Kidney capillary endothelial cell (primary cell): ENCODE results near the gene SCIN.
"Not testable (repeated sequence)": the region's sequence is repeated elsewhere in the genome, so short reads cannot be mapped to it uniquely, and the experiment has no call there.

Experiments
- DNase-seq: peaks from one replicate; pipeline ENCODE4 v3.0.0-alpha.2; 2018; ENCODE audit warnings: low spot score

Gene SCIN

DNA sequence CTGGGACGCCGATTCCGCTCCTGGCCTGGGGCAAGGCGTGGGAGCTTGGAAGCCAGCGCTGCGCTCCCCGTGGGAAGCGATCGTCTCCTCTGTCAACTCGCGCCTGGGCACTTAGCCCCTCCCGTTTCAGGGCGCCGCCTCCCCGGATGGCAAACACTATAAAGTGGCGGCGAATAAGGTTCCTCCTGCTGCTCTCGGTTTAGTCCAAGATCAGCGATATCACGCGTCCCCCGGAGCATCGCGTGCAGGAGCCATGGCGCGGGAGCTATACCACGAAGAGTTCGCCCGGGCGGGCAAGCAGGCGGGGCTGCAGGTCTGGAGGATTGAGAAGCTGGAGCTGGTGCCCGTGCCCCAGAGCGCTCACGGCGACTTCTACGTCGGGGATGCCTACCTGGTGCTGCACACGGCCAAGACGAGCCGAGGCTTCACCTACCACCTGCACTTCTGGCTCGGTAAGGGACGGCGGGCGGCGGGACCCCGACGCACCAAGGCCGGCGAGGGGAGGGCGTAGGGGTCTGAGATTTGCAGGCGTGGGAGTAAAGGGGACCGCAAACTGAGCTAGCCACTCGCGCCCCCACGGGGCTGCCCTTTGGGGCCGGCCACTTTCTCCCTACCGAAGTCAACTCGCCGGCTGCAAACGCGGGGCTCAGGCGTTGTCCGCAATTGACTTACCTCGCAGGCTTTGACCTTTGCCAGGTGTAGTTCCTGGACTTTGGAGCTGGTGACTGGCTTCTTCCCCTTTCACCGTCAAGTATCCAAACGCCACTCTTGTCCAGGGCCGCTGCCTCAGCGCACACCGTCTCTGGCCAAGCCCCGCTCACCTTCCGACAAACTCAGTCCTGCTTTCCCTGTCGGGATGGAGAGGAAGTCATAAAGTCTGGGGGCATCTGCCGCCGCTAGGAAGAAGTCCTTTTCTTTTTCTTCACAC lies at the start of gene SCIN:
Gene SCIN (plus strand): TSS at position 187 of the 928 bp plus-strand sequence. CDS start 67 bp downstream, at position 254.
- DNase-seq = no peak

DNA sequence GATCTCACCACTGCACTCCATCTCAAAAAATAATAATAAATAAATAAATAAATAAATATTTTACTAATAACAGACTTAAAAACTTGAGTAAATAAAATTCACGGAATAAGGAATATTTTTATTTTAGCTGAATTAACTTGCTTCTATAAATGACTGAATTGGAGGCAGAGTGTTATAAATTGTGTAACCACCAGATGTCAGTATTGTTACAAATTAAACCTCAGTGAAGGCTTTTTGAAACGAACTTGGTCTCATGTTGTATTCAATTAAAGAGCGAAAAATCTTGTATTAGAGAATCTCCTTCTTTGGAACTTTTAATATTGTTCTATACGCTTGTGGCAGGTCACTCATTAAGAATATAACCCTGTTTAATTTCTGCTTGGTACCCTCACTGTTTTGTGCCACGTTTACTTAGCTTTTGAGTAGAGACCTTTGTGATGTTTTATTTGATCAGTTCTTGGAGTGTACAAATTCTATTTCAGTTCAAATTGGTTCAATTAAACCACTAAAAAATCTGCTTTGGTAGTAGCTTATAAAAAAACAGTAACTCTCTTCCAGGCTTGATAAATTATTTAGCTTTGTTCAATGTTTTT lies 45.6 kb upstream of the SCIN start:
- DNase-seq = peak; percentile 60

DNA sequence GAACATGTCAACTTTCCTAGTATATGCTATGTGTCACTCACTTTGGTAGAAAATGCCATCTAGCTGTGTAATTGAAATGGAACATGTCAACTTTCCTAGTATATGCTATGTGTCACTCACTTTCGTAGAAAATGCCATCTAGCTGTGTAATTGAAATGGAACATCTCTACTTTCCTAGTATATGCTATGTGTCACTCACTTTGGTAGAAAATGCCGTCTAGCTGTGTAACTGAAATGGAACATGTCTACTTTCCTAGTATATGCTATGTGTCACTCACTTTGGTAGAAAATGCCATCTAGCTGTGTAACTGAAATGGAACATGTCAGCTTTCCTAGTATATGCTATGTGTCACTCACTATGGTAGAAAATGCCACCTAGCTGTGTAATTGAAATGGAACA lies 43.8 kb upstream of the SCIN start:
- not testable (repeated sequence) for DNase-seq

DNA sequence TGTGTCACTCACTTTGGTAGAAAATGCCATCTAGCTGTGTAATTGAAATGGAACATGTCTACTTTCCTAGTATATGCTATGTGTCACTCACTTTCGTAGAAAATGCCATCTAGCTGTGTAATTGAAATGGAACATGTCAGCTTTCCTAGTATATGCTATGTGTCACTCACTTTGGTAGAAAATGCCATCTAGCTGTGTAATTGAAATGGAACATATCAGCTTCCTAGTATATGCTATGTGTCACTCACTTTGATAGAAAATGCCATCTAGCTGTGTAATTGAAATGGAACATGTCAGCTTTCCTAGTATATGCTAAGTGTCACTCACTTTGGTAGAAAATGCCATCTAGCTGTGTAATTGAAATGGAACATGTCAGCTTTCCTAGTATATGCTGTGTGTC lies 42.9 kb upstream of the SCIN start:
- DNase-seq = not testable (repeated sequence)

DNA sequence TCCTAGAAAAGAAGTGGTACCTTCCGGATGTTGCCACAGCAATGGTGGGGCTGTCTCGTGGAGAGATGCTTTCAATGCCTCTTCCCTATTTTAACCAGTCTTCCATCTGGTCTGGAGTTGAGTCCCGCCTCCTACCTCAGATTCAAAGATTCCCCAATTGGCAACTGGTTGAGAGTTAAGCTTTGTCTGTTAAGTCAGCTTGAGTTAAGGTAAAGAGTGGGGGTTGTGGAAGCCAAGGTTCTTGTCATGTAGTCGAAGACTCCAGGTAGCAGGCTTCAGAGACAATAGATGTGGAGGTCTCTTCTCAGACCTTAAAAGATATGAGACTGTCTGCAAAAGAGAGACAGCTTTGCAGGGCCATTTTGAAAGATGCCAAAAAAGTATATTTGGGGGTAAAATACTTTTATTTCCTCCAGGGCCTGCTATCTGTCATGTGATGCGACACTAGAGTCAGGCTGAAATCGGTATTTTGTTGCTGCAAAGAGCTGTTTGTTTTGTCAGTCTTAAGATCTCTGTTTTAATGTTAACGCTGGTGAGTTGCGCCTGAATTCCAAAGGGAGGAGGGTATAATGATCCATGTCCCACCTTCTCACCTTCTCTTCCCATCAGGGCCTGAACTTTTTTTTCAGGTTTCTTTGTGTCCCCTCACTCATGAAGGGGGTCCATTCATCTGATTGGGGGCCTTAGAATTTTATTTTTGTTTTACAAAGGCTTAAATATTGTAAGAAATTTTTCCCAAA lies 40.4 kb upstream of the SCIN start:
- DNase-seq = no peak

DNA sequence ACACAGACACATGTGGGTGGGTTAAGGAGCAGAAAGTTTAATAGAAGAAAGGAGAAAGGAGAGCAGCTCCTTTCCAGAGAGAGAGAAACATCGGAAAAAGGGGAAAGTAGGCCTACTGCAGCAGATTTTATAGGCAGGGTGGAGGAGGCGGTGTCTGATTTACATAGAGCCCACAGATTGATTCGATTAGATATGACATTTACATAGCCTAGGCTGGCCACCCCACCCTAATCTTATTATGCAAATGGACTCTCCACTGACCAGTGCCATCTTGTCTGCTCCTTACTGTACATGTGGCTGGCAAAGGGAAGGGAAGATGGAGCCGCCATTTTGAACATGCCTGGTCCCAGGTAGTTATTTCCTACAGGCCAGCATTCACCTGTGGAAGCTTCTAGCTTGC lies 38.7 kb upstream of the SCIN start:
- DNase-seq = no peak

DNA sequence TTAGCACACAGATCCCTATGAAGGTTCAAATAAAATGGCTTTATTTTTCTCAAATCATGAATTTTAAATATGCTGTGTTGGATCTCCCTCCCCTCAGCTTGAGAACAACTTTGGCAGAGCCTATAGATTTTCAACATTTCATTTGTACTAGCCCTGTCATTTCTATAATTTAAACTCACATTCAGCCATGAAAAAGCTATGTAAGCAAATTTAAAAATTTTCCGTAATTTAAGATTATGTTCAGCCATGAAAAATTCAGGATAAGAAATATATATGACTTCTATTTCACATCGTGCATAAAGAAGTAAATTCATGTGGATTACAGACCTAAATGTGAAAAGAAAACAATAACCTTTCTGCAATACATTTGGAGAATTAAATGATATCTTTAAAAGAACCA lies 36.5 kb upstream of the SCIN start:
- no peak for DNase-seq

DNA sequence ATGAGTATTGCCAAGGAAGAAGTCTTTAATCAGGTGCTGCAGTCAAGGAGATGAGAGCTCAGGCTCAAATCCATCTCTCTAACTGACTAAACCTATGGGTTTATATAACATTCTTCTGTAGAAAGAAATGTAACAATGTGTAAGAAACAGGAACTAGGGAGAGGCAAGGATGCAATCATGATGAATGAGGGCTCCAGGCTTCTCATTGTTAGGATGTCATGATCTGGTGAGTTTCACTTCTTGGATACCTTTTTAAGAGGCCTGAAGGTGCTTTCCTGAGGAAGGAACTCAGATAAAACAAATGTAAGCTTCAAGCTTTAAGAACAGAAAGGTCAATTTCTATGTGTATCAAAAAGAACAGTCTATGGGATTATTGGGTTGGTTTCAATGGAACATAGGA lies 30.8 kb upstream of the SCIN start:
- DNase-seq = no peak

DNA sequence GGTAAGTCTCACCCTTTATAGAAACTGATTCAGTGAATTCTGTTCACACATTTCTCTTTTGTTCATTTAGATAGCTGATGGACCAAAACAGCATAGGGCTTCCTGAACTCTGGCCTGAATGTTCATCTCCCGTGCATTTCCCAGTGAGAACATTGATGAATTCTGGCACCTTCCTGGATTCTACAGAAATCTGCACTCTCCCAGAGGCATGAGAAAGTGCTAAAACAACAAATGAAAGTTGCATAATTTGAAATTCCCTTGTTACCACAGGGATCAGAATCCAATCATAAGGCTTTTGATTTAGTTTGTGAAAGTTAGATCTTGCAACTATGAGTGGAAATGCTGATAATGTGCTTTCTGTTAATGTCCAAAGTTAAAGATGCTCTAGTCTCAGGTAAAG lies 29.7 kb upstream of the SCIN start:
- DNase-seq = no peak

DNA sequence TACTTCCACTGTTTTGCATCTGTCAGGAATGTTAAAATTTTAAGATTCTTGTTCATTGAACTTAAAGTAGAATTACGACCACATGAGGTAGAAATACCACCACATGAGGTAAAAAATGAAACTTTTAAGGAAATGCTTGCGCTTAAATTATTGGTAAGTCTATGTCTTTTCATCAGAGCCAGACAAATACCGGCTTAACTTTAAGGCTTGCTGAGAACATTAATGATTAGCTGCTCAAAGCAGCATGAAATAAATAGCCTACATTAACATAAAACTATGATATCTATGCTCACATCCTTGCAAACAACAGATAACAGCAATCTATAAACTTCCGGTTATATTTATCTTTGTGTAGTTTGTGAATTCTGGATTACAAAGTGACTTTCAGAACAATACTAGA lies 26.9 kb upstream of the SCIN start:
- DNase-seq = no peak

DNA sequence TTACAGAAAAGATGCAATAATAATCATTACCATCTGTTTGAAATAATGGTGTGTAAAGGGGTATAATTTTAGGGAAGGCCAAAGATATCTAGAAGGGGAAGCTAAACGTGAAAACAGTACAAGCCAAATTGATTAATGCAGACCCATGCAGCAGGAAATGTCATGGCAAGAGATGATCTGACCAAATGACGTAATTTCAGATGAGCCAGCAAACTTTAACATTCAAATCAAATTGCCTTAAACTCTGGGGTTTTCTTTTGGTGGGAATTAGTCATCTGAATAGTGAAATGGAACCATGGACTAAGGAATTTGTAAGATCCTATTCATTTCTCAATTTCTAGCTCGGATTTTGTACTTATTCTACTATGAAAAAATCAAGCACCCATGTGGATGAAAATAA lies 21.4 kb upstream of the SCIN start:
- no peak for DNase-seq

DNA sequence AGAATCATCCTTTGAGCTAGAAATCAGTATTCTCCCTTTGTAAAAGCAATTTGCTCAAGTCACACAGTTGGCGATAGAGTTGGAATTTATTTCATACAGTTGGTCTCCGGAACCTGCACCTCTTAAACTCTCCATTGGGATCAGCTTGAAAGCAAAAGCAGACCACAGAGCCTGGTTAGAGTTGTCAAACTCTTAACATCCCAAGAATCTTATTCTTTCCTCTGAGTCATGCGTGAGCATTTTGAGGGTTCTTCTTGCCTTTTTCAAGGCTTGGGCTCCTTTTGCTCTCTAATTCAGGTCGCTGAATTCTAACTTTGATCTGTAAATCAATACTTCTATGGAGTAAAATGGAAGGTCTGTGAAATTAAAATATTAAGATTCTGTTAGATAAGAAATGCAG lies 19.6 kb upstream of the SCIN start:
- DNase-seq = no peak

DNA sequence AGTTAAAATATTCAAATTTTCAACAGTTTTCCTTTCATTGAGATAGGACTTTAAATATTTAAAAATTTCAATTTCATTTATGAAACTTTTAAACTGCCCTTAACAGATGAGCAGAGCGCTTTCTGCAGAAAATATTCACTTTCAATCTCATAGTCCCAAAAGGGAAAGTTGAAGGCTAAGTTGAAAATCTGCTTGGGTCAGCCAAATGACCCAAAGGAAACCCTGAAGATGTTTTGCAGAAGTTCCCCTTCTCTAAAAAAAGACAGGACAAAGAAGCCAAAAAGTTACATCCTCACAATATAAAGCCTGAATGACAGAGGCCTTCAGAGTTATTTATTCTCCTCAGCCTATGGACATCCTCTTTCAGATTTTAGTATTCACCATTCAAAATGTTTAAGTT lies 17.6 kb upstream of the SCIN start:
- no peak for DNase-seq

DNA sequence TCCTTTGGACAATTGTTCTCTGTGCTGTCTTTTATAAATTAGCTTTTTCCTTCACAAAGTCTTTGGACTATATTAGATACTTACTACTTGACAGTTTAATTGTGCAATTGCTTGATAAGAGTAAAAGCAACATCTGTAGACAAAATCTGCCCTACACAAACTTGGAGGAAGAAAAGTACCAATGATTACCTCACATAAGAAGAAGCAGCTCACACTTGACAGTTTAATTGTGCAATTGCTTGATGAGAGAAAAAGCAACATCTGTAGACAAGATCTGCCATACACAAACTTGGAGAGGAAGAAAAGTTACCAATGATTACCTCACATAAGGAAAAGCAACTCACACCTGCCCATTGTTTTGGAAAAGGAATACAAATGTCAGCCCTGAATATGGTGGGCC lies 17.1 kb upstream of the SCIN start:
- DNase-seq = no peak

DNA sequence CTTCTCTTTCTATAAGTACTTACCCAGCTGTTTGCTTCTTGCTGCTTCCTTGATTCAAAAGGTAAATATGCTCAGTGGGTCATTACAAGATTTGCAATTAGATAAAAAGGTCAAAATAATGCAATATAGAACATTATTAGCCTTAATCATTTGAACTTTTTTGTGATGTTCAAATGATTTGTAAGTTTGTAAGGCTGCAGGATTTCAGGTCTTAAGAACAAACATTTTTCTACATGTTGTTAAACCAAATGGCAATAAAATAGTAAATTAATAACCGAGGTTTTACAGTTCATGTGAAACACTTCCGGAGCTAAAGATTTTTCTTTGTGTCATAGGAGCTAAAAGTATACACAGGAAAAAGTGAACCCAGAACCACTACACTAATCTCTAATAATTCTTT lies 16.2 kb upstream of the SCIN start:
- no peak for DNase-seq

DNA sequence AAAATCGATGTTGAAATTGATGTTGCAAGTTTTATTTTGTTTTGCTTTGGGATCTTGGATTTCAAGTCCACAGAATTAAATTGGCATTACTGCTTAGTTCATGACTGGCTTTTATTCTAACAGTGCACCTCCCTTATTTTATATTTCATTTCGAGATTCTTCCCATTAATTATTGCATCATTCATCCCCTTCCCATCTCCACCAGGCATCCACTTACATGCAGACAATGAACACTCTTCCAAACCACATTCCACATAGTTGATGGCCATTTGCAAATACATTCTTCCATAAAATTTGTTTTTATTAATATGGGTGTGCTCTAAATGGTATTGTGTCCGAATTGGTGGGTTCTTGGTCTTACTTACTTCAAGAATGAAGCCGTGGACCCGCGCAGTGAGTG lies 15.6 kb upstream of the SCIN start:
- no peak for DNase-seq

DNA sequence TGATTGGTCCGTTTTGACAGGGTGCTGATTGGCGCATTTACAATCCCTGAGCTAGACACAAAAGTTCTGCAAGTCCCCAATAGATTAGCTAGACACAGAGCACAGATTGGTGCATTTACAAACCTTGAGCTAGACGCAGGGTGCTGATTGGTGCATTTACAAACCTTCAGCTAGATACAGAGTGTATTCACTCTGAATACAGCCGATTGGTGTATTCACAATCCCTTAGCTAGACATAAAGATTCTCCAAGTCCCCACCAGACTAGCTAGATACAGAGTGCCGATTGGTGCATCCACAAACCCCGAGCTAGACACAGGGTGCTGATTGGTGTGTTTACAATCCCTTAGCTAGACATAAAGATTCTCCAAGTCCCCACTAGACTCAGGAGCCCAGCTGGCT lies 14.8 kb upstream of the SCIN start:
- DNase-seq = not testable (repeated sequence)

DNA sequence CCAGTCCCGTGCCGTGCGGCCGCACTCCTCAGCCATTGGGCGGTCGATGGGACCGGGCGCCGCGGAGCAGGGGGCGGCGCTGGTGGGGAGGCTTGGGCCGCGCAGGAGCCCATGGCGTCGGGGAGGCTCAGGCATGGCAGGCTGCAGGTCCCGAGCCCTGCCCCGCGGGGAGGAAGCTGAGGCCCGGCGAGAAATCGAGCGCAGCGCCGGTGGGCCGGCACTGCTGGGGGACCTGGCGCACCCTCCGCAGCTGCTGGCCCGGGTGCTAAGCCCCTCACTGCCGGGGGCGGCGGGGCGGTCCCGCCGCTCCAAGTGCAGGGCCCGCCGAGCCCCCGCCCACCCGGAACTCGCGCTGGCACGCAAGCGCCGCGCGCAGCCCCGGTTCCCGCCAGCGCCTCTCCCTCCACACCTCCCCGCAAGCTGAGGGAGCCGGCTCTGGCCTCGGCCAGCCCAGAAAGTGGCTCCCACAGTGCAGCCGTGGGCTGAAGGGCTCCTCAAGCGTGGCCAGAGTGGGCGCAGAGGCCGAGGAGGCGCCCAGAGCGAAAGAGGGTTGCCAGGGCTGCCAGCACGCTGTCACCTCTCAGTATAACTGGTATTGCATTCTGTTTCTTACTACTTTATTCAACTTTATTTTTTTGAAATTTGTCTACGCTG lies 14.3 kb upstream of the SCIN start:
- DNase-seq = not testable (repeated sequence)

DNA sequence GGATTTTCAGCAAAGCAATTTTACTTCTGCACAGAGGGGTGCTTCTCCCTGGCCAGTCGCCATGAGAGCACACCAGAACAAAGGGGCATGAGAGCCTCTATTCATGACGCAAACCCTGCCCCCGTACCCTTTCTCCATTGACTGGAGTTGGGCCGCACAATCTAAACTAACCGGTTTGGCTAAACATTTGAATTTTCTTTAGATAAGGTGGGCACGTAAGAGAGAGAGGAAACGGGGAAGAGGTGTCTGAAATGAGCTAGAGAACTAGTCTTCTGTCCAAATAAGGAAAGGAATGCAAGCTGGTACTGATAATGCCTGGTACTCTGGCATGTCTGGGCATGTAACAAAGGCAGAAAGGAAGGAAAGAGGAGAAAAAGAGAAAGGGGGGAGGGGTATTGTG lies 13.2 kb upstream of the SCIN start:
- no peak for DNase-seq

DNA sequence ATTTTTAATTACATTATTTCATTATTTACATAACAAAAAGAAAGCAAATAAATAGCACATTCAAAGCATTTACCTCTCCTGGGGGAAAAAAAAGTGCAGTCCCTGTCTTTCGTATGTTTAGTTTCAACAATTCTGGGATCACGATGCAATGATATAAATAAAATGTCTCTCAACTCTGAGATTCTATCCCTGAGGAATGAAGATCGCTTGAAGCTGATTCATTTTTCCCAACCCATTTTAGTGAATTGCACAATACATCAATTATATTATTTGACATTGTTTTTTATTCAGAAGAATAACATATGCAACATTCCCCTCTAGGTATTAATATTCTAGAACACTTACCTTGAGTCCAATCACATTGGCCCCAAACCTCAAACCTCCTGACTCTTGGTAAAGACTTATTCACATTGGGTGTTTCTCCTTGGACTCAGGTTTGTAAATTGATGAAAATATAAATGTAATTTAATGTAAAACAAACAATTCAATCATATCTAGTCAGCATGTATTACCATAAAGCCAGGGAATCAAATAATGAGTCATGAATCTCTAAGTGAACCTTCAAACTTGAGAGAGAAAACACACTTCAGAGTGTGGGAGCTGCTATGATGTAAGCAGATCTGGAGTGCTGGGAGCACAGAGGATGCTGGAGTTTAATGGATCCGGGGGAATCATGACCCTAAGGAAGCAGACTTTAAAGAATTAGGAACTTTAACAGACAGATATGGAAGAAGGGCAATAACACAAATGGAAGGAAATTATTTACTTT lies 5.3 kb upstream of the SCIN start:
- DNase-seq = no peak

DNA sequence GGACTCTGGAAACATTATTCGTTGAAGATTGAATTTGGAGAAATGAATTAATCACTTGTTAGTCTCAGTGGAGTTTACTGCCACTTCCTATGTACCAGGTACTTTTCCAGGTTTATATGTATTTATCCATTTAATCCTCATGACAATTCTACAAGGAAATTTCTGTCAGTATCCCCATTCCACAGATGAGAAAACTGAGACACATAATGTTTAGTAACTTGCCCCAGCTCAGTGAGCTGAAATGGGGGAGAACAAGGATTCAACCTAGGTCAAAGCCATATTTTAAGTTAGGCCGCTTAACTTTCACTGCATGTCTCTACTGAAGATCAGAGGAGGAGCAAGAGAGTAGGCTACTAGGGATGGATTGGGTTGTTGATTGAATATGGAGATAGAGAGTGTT lies 4.6 kb upstream of the SCIN start:
- DNase-seq = no peak

DNA sequence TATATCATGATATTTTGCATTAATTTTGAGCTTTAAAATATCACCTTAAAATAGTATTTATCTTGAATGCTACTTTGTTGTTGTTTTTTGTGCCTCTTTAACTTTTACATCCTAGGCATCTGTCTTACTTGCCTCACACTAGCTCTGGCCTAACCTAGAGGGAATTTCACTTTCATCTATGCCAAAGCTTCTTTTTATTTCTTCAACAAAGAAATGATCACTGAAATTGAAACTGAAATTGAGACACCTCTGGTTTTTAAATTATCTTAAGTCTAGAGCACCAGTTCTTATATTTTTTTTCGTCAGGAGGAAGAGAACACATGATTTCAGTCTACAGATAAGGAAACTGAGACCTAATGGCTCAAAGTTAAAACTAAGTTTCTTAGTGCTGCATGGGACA lies 3.5 kb upstream of the SCIN start:
- DNase-seq = no peak
